Kidney epithelial cell (primary cell): ENCODE data around the gene SYT3. TPM values are rescaled to one million over a fixed set of nuclear protein-coding genes. Genes with fewer than 3 reads are reported as not detected.

Experiments used
- DNase-seq: peaks from one replicate; pipeline ENCODE4 v3.0.0-alpha.2; 2010; ENCODE audit warnings: low read depth
- H3K27me3 ChIP-seq: 2 replicates; pipeline ENCODE4 v1.6.0; 2011; ENCODE audit warnings: low read length; ENCODE audit not compliant: control insufficient read depth, insufficient read depth
- H3K36me3 ChIP-seq: 2 replicates; pipeline ENCODE4 v1.5.1; 2011; ENCODE audit warnings: low read length; ENCODE audit not compliant: control insufficient read depth, insufficient read depth
- H3K4me3 ChIP-seq: 2 replicates; pipeline ENCODE4 v1.5.1; 2011; ENCODE audit warnings: low read depth, mild to moderate bottlenecking, control low read depth, low read length
- total RNA-seq: library from RNA; depleted of rRNA; stranded (reverse); fragments of >200 nt; gene quantifications from 2 replicates; pipeline ENCODE4 v1.2.3, GENCODE V29; 2015
- TF ChIP-seq, protein P1 (sequence below): IDR thresholded peaks from 2 replicates; pipeline ENCODE4 v1.5.1; 2011; ENCODE audit warnings: mild to moderate bottlenecking, moderate library complexity, low read length, control low read depth, inconsistent platforms; ENCODE audit not compliant: insufficient read depth, poor library complexity, severe bottlenecking

Gene SYT3
- total RNA-seq, 1 donor from 2014 or later, result 0.29 TPM

DNA sequence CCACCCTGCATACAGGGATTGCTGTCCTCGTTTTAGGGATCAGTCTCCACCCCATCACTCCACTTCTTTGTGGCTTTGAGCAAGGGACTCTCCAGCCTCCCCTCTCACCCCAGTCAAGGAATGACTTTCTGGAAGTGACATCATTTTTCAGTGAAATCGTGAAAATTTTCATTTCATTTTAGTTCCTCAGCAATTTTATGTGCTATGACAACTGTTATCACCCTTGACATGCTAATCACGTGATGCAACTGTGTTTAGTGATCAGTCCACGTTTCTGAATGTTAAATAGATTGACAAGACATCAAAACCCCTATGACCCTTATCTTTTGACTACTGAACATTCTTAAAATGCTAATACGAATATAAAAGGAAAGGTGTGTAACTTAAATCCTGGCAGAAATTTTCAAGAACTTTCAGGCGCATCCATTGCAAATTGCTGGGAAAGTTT, 17.6 kb upstream of the SYT3 start:
- TF ChIP-seq, protein P1, sequence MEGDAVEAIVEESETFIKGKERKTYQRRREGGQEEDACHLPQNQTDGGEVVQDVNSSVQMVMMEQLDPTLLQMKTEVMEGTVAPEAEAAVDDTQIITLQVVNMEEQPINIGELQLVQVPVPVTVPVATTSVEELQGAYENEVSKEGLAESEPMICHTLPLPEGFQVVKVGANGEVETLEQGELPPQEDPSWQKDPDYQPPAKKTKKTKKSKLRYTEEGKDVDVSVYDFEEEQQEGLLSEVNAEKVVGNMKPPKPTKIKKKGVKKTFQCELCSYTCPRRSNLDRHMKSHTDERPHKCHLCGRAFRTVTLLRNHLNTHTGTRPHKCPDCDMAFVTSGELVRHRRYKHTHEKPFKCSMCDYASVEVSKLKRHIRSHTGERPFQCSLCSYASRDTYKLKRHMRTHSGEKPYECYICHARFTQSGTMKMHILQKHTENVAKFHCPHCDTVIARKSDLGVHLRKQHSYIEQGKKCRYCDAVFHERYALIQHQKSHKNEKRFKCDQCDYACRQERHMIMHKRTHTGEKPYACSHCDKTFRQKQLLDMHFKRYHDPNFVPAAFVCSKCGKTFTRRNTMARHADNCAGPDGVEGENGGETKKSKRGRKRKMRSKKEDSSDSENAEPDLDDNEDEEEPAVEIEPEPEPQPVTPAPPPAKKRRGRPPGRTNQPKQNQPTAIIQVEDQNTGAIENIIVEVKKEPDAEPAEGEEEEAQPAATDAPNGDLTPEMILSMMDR, result no peak
- Histone ChIP-seq H3K27me3 (peaks cover 29% of the 10 kb centered on the region), H3K36me3 (no peaks in the 10 kb centered on the region), H3K4me3 (no peak overlapping the region)
- no peak for DNase-seq

DNA sequence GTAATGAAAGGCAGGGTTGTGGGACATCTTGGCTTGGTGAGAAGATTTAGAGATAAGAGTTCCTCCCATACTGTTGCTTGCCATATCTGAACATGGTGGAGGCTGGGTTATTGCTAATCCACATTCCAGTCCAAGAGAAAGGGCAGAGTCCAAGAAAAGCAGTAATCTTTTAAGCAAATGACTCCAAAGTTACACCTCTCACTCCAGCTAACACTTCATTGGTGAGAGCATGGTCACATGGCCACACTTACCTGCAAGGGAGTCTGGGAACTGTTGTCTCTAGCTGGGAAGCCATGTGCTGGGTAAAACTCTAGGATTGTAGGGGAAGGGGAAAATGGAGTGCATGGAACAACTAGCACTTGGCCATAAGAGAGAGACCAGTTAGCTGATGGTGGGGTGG, 15.2 kb upstream of the SYT3 start:
- no peak for DNase-seq
- no peak overlapping the region for H3K4me3 ChIP-seq
- TF ChIP-seq, protein P1, result no peak
- H3K36me3 ChIP-seq, result no peaks in the 10 kb centered on the region
- peaks cover 9% of the 10 kb centered on the region for H3K27me3 ChIP-seq

DNA sequence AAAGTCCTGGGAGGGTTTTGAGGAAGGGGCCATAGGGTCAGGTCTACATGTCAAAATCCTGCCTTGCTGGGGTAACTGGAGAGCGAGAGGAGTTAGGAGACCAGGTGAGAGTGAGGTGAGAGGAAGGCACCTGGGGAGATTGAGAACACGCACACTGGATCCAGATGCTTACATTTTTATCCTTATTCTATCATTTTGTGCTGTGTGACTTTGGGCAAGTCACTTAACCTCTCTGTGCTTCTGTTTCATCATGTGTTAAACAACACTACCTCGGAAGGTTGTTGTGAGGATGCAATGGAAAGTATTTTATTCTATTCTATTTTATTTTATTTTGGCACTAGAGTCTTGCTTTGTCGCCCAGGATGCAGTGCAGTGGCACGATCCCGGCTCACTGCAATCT, 13.0 kb upstream of the SYT3 start:
- no peaks in the 10 kb centered on the region for H3K36me3 ChIP-seq
- no peaks in the 10 kb centered on the region for H3K27me3 ChIP-seq
- no peak overlapping the region for H3K4me3 ChIP-seq
- TF ChIP-seq, protein P1, result no peak
- no peak for DNase-seq

DNA sequence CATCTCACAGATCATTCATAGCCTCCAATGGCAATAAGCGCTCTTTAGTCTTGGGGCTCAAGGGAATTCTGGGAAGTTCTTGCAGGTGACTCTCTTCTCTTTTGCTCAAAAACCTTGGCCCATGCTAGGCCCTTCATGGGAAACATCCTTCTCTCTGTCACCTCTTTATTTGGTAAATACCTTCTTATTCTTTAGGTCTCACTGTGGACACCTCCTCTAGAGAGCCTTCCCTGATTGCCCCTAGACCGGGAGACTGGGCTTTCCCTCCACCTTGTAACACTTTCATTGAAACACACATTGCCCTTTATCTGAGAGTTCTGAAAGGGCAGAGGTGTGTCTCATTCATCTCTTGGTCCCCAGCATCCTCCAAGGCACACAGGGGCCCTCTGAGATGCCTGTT, 11.5 kb upstream of the SYT3 start:
- TF ChIP-seq, protein P1, result no peak
- Histone ChIP-seq H3K36me3 (no peaks in the 10 kb centered on the region), H3K27me3 (no peaks in the 10 kb centered on the region), H3K4me3 (no peak overlapping the region)
- DNase-seq, result no peak

DNA sequence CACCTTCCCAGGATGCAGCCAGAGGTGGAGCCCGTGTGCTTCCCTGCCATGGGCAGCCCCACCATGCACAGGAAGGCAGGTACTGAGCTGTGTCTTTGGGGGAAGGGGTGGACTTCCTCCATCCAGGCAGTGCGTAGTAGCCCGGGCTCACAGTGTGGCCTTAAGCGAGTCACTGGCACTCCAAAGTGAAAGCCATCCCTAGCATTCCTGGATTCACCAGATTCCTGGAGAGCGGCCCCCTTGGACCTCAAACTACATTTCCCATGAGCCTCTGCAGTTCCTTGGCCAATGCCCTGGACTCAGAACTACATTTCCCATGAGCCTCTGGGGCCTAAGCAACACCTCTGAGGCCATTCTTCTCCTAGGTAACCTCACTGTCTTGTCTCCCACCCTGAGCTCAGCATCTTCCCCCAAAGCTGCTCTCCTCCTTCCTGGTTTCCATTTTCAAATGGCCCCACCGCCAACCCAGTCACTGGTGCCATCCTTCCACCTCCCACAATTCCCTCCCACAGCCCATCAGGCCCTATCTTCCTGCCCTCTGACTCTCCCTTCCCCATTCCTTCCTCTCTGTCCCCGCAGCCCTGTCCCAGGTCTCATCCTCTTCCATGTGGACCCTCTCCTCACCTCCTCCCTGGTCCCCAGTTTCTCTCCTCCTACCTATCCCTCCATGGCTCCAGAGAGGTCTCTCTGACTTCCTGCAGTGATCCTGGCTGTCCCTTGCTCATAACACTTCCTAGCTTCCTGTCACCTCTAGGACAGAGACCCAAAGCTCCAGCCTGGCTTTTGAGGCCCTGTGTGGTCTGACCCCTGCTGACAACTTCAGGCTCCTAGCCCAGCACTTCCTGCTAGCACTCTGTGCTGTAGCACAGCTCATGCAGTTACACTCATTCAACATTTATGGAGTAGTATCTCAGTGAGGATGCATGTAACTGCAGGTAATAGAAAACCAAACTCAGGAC, 10.0 kb upstream of the SYT3 start, which contains the start of gene C19orf81:
C19orf81 (plus strand) TSS at position 13 of the 959 bp plus-strand sequence; CDS start at position 13, 0 bp downstream.
- Histone ChIP-seq H3K27me3 (no peaks in the 10 kb centered on the region), H3K36me3 (no peaks in the 10 kb centered on the region), H3K4me3 (no peak within 1 kb of the TSS)
- TF ChIP-seq, protein P1, result no peak
- no peak for DNase-seq
